WI38 (cell line): Measurements from ENCODE around the gene FMOD.

Experiments
- H3K4me3 ChIP-seq: 2 replicates; pipeline ENCODE4 v1.5.1; 2011; ENCODE audit warnings: low read depth, mild to moderate bottlenecking, control low read depth, low read length
- TF ChIP-seq, protein P1 (sequence below): IDR thresholded peaks from 2 replicates; pipeline ENCODE4 v1.5.1; 2012; ENCODE audit warnings: low read depth, mild to moderate bottlenecking, control low read depth, low read length

FMOD gene

GRCh38 chr1:203361945-203362719 lies 11.2 kb upstream of the FMOD start:
- H3K4me3 ChIP-seq = no peak overlapping the region
- TF ChIP-seq, protein P1, sequence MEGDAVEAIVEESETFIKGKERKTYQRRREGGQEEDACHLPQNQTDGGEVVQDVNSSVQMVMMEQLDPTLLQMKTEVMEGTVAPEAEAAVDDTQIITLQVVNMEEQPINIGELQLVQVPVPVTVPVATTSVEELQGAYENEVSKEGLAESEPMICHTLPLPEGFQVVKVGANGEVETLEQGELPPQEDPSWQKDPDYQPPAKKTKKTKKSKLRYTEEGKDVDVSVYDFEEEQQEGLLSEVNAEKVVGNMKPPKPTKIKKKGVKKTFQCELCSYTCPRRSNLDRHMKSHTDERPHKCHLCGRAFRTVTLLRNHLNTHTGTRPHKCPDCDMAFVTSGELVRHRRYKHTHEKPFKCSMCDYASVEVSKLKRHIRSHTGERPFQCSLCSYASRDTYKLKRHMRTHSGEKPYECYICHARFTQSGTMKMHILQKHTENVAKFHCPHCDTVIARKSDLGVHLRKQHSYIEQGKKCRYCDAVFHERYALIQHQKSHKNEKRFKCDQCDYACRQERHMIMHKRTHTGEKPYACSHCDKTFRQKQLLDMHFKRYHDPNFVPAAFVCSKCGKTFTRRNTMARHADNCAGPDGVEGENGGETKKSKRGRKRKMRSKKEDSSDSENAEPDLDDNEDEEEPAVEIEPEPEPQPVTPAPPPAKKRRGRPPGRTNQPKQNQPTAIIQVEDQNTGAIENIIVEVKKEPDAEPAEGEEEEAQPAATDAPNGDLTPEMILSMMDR = no peak

GRCh38 chr1:203360547-203361185 lies 9.7 kb upstream of the FMOD start:
- TF ChIP-seq, protein P1 = no peak
- H3K4me3 ChIP-seq = no peak overlapping the region

DNA sequence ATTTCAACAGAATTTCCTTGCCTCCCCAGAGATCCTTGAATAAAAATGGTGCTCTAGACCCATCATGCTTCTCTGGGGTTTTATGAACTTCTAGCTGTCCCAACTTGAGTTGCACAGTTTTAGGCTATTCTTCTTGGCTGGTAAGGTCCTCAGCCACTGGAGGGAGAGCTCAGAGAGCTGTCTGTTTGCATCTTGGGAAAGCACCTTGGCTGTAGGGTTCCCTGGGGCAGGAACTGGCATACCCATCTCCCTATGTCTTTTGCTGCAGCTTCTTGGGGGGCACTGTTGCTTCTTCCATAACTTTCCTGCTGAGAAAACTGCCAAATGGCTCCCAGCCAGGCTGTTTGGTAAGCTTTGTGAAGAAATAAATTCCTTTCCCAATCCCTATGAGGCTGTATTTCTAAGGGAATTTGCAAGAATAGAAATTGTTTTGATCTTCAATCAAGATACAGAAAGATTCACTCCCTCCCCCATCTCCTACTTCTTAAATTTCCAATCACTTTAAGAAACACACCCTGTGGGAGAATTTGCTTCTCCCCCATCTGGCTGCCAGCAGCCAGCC lies 8.2 kb upstream of the FMOD start:
- TF ChIP-seq, protein P1 = no peak
- H3K4me3 ChIP-seq = no peak overlapping the region

DNA sequence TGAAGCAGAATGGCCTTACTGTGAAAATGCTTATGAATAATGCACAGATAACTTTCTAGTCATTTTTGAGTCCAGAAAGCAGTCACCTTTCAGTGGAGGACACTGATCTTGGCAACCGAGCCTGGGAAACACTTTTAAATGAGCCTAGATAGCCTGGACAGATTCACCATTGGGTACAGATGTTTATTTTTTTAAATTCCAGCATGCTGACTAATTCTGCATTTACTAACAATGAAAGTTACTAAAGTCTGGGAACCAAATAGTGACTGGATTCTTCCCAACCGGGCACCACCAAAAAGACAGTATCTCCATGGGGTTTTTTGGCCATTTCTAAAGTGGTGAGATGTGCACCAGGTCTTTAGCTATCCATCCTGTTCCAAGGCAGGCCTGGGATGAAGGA lies 3.3 kb upstream of the FMOD start:
- TF ChIP-seq, protein P1 = no peak
- H3K4me3 ChIP-seq = no peak overlapping the region

DNA sequence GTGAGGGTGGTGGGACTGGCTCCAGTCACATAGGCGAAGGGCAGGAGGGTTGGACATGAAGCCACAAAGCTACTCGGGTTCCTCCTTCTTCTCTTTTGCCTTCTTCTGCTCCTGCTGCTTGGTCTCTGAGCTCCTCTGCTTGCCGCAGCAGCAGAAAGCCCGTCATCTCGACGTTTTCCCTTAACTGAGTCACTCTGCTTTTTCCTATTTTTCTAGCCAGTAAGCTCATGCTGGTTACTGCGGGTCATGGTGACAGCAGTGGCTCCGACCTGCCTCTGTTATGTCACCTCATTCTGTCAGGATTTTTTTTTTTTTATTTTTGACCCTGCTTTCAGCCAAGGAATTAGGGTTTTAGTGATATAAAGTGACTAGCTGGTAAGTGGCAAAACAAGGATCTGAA lies 2.6 kb upstream of the FMOD start:
- TF ChIP-seq, protein P1 = no peak
- H3K4me3 ChIP-seq = no peak overlapping the region

DNA sequence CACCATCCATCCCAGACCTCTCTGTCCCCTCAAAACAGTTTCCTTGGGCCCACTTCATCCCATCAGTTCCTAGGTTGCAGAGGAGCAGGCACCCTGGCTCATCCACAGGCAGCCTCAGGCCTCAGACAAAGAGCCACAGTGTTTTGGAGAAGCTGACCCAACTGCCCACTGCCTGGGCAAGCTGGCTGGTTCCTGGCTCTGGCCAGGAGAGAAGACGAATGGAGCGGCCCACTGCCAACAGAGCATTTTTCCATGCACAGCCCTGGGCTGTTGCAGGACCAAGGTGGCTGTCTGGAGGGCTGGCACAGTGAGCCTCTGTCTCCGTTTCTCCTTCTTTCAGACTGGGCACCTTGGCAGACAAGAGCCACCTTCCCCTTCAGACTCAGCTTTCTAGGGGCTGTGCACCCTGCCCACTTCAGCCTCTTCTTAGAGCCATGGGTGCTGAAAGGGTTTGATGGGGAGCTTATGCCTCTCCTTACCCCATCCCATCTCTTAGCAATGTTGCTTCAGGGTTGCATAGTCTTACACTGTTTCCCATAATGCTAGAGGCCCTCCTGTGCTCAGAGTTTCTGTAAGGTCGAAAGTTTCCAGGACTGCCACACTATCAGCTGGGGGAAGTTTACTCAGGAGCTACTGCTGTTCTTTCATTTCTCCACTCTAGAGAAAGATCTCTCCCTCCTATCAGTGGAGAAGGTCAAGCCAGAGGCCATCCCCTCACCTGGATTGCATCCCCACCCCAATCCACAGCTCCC lies 973 bp downstream of the FMOD start:
- no peak overlapping the region for H3K4me3 ChIP-seq
- TF ChIP-seq, protein P1 = no peak

GRCh38 chr1:203349166-203349565 lies 1.8 kb downstream of the FMOD start:
- TF ChIP-seq, protein P1 = no peak
- H3K4me3 ChIP-seq = no peak overlapping the region
